ENCODE data around the gene ST6GALNAC6. TPM values are rescaled to one million over a fixed set of nuclear protein-coding genes. Genes with fewer than 3 reads are reported as not detected.
A peak's percentile ranks its signal among the peaks of the same experiment; 100 is the strongest.
"Not testable (repeated sequence)": the region's sequence is repeated elsewhere in the genome, so short reads cannot be mapped to it uniquely, and the experiment has no call there.

The ST6GALNAC6 gene
- total and polyA plus RNA-seq, 5 donors from 2014 or later: 43.7 to 136 (median 48.6) TPM

DNA sequence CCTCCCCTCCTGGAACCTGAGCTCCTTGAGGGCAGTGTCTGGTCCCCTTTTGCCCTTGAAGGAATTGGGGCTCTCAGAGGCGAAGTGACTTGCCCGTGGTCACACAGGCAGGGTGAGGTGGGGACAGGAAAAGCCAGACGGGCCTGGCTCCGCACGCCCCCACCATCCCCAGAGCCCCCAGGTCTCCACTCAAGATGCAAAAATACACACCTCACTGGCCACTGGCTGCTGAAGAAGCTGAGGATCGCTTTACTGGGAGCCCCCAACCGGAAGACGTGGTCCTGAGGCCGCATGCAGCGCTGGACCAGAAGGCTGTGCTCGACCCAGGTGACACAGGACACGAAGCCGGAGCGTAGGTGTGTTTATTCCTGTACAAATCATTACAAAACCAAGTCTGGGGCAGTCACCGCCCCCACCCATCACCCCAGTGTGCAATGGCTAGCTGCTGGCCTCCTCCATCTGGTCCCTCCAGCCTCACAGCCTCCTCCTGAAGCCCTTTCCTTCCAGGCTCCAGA, 14.4 kb downstream of the ST6GALNAC6 start:
- Mint-ChIP-seq H3K9me3 (no peaks in the 10 kb centered on the region), H3K4me3 (no peak overlapping the region), H3K36me3 (peaks cover 24% of the 10 kb centered on the region), H3K4me1 (peaks cover 0 to 18% (median 6%) of the 10 kb centered on the region in 4 donors), H3K27me3 (no peaks in the 10 kb centered on the region), H3K27ac (peak overlapping the region in 2 of 3 donors; percentile 59 to 90)
- no peak for ATAC-seq (ENCODE audit: low read depth in 2 of 2)
- H3K9me3 ChIP-seq (ENCODE audit: control insufficient read depth in 2 of 2, low read length in 2 of 2): no peaks in the 10 kb centered on the region
- no peak overlapping the region for H3K4me3 ChIP-seq (ENCODE audit: low read depth, low read length)
- DNase-seq: no peak
- peaks cover 3% of the 10 kb centered on the region for H3K4me1 ChIP-seq (ENCODE audit: control insufficient read depth, insufficient read depth, low read length, poor library complexity, severe bottlenecking)
- H3K27me3 ChIP-seq (ENCODE audit: control insufficient read depth, insufficient read depth, low read length): no peaks in the 10 kb centered on the region
- H3K36me3 ChIP-seq (ENCODE audit: control insufficient read depth, insufficient read depth, low read length): peaks cover 39% of the 10 kb centered on the region
- H3K27ac ChIP-seq (ENCODE audit: insufficient read depth, low read length, poor library complexity, severe bottlenecking): no peak overlapping the region

DNA sequence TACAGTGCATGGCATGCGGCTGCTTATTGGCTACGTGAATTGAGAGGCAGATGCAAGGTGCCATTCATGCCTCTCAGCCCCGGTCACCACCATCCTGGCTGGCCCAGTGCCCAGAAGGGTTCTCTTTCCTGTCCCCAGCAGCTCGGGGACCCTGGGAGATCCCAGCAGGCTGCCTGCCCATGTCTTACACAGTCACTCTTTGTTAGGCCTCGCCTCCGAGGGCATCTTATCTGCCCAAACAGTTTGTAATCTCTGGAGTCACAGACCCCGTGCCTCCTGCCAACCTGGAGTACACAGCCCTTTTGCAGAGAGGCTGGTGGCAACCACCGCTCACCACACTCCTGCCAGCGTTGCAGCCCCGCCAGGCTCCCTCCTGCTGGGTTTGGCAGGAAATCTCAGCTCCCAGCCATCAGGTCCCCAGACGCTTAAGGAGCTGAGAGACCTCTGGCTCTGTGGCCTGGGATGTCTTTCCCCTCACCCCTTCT, 14.9 kb downstream of the ST6GALNAC6 start:
- Histone ChIP-seq H3K9me3 (ENCODE audit: control insufficient read depth in 2 of 2, low read length in 2 of 2) (no peaks in the 10 kb centered on the region), H3K4me1 (ENCODE audit: control insufficient read depth, insufficient read depth, low read length, poor library complexity, severe bottlenecking) (peaks cover 3% of the 10 kb centered on the region), H3K4me3 (ENCODE audit: low read depth, low read length) (no peak overlapping the region), H3K27me3 (ENCODE audit: control insufficient read depth, insufficient read depth, low read length) (no peaks in the 10 kb centered on the region), H3K27ac (ENCODE audit: insufficient read depth, low read length, poor library complexity, severe bottlenecking) (no peak overlapping the region), H3K36me3 (ENCODE audit: control insufficient read depth, insufficient read depth, low read length) (peaks cover 35% of the 10 kb centered on the region)
- DNase-seq: no peak
- ATAC-seq (ENCODE audit: low read depth in 2 of 2): no peak
- no peaks in the 10 kb centered on the region for H3K9me3 Mint-ChIP-seq
- no peak overlapping the region for H3K4me3 Mint-ChIP-seq
- H3K27me3 Mint-ChIP-seq: no peaks in the 10 kb centered on the region
- H3K27ac Mint-ChIP-seq: peak overlapping the region in 1 of 3 donors; percentile 80
- peaks cover 23% of the 10 kb centered on the region for H3K36me3 Mint-ChIP-seq
- H3K4me1 Mint-ChIP-seq: peaks cover 0 to 18% (median 6%) of the 10 kb centered on the region in 4 donors

DNA sequence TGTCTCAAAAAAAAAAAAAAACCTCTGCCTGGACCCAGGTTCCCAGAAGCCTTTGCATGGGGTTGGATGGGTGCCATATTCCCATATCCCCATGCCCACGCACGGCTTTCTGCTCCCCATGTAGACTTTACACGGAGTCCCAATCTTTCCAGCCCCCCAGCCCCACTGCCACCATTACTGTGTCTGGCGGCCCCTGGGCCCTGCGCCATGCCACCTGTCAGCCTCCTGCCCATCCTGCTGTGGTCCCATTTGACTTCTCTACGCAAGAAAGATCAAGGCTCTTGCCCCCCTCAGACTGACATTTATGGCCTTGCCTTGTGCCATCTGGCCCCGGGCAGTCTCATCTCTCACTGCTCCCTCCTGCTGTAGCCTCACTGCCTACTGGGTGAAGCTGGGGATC, 15.4 kb downstream of the ST6GALNAC6 start:
- H3K36me3 Mint-ChIP-seq: peaks cover 25% of the 10 kb centered on the region
- Histone ChIP-seq H3K9me3 (ENCODE audit: control insufficient read depth in 2 of 2, low read length in 2 of 2) (no peaks in the 10 kb centered on the region), H3K36me3 (ENCODE audit: control insufficient read depth, insufficient read depth, low read length) (peaks cover 33% of the 10 kb centered on the region), H3K27me3 (ENCODE audit: control insufficient read depth, insufficient read depth, low read length) (no peaks in the 10 kb centered on the region), H3K4me3 (ENCODE audit: low read depth, low read length) (no peak overlapping the region), H3K27ac (ENCODE audit: insufficient read depth, low read length, poor library complexity, severe bottlenecking) (no peak overlapping the region), H3K4me1 (ENCODE audit: control insufficient read depth, insufficient read depth, low read length, poor library complexity, severe bottlenecking) (peaks cover 3% of the 10 kb centered on the region)
- H3K4me3 Mint-ChIP-seq: no peak overlapping the region
- H3K27me3 Mint-ChIP-seq: no peaks in the 10 kb centered on the region
- H3K4me1 Mint-ChIP-seq: peaks cover 0 to 18% (median 6%) of the 10 kb centered on the region in 4 donors
- ATAC-seq (ENCODE audit: low read depth in 2 of 2): no peak
- peak overlapping the region in 1 of 3 donors; percentile 25 for H3K27ac Mint-ChIP-seq
- no peak for DNase-seq
- H3K9me3 Mint-ChIP-seq: no peaks in the 10 kb centered on the region

DNA sequence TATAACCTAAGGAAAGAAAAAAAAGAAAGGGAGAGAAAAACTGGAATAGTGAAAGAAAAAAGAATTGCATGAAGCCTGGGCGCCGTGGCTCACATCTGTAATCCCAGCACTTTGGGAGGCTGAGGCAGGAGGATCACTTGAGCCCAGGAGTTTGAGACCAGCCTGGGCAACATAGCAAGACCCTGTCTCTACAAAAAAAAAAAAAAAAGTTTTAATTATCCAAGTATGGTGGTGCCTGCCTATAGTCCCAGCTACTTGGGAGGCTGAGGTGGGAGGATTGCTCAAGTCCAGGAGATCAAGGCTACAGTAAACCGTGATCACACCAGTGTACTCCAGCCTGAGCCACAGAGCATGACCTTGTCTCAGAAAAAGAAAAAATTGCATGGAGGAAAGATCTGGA, 17.7 kb downstream of the ST6GALNAC6 start:
- peaks cover 12% of the 10 kb centered on the region for H3K4me1 ChIP-seq (ENCODE audit: control insufficient read depth, insufficient read depth, low read length, poor library complexity, severe bottlenecking)
- Mint-ChIP-seq H3K4me1 (peaks cover 0 to 25% (median 8%) of the 10 kb centered on the region in 4 donors), H3K36me3 (peaks cover 22% of the 10 kb centered on the region)
- not testable (repeated sequence) for H3K27me3 Mint-ChIP-seq; H3K27ac ChIP-seq (ENCODE audit: insufficient read depth, low read length, poor library complexity, severe bottlenecking); H3K4me3 ChIP-seq (ENCODE audit: low read depth, low read length); H3K4me3 Mint-ChIP-seq; H3K9me3 ChIP-seq (ENCODE audit: control insufficient read depth in 2 of 2, low read length in 2 of 2); H3K27ac Mint-ChIP-seq; H3K9me3 Mint-ChIP-seq; H3K27me3 ChIP-seq (ENCODE audit: control insufficient read depth, insufficient read depth, low read length); DNase-seq; ATAC-seq (ENCODE audit: low read depth in 2 of 2)
- H3K36me3 ChIP-seq (ENCODE audit: control insufficient read depth, insufficient read depth, low read length): peaks cover 20% of the 10 kb centered on the region

DNA sequence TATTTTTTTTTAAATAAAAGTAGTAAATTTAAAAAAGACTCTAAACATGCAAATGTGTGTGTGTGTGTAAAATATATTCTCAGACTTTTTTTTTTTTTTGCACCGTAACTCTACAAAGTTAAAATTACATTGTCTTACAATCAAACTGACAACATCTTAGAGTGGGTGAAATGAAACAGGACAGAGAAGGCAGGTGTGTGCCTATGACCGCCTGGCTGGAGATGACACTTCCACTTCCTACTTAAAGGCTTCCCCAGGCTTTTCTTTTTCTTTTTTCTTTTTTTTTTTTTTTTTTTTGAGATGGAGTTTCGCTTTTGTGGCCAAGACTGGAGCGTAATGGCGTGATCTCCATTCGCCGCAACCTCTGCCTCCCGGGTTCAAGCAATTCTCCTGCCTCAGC, 19.3 kb downstream of the ST6GALNAC6 start:
- no peaks in the 10 kb centered on the region for H3K27me3 ChIP-seq (ENCODE audit: control insufficient read depth, insufficient read depth, low read length)
- ATAC-seq (ENCODE audit: low read depth in 2 of 2) (no peak), DNase-seq (no peak)
- H3K9me3 Mint-ChIP-seq: no peaks in the 10 kb centered on the region
- H3K36me3 ChIP-seq (ENCODE audit: control insufficient read depth, insufficient read depth, low read length): peaks cover 5% of the 10 kb centered on the region
- no peaks in the 10 kb centered on the region for H3K27me3 Mint-ChIP-seq
- H3K4me3 Mint-ChIP-seq: no peak overlapping the region
- H3K36me3 Mint-ChIP-seq: peaks cover 13% of the 10 kb centered on the region
- no peaks in the 10 kb centered on the region for H3K9me3 ChIP-seq (ENCODE audit: control insufficient read depth in 2 of 2, low read length in 2 of 2)
- H3K4me1 ChIP-seq (ENCODE audit: control insufficient read depth, insufficient read depth, low read length, poor library complexity, severe bottlenecking): peaks cover 10% of the 10 kb centered on the region
- H3K4me3 ChIP-seq (ENCODE audit: low read depth, low read length): no peak overlapping the region
- no peak overlapping the region for H3K27ac Mint-ChIP-seq
- H3K4me1 Mint-ChIP-seq: peaks cover 0 to 25% (median 6%) of the 10 kb centered on the region in 4 donors
- no peak overlapping the region for H3K27ac ChIP-seq (ENCODE audit: insufficient read depth, low read length, poor library complexity, severe bottlenecking)

DNA sequence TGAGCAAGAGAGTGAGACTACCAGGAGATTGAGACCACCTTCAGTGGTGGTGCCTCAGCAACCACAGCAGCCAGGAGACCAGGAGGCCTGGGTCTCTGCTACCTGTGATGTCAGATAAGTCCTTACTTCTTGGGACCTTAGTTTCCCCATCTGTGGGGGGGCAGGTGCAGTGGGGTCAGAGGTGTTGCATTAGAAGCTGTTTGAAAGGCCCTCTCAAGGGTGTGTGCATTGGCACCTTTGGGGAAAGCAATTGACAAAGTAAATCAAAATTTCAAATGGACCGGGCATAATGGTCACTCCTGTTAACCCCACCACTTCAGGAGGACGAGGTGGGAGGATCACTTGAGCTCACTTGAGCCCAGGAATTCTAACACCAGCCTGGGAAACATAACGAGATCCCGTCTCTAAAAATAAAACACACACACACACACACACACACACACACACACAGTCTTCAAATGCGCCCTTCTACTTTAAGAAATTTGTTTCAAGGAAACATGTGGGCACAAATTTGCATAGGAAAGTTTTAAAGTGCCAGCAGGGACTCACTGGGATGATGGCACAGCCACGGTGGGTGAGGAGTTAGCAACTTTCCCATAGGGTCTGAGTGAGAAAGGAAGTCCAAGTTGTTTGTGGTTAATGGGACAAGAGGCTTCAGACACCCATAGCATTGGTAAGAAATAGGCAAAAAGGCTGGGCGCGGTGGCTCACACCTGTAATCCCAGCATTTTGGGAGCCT, 20.6 kb downstream of the ST6GALNAC6 start:
- H3K4me1 Mint-ChIP-seq: peaks cover 0 to 18% (median 4%) of the 10 kb centered on the region in 4 donors
- H3K27ac Mint-ChIP-seq: peak overlapping the region in 1 of 3 donors; percentile 49
- H3K27ac ChIP-seq (ENCODE audit: insufficient read depth, low read length, poor library complexity, severe bottlenecking): no peak overlapping the region

DNA sequence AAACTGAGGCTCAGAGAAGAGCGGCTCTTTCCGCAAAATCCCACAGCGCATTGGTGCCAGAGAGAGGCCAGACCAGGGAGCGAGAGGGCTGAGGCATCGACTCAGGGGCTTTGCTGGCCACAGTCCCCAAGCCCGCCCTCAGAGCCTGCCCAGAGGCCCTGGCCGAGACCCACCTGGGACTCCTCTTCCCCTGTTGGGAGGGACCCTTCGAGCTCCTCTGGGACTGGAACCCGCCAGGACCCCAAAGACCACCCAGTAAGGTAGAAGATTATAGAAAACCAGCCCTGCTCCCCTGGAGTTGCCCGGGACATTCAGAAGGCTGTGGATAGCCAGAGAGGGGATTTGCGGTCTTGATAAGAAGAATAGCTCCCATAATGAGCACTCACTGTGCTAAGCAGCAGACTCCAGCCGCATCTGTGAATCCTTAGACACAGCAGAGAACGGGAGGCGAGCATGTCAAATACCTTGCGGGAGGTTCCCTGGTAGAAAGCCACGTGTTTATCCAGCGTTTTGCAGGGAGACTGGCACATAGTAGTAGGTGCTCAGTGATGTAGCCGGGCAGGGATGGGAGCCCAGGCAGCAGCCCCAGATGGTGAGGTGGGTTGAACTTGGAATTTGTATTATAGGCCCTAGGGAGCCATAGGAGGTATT, 21.3 kb downstream of the ST6GALNAC6 start:
- Mint-ChIP-seq H3K9me3 (no peaks in the 10 kb centered on the region), H3K27me3 (no peaks in the 10 kb centered on the region), H3K27ac (peak overlapping the region in 1 of 3 donors; percentile 49), H3K4me3 (peak overlapping the region in 1 of 4 donors; percentile 48), H3K36me3 (peaks cover 8% of the 10 kb centered on the region), H3K4me1 (peaks cover 0 to 18% (median 4%) of the 10 kb centered on the region in 4 donors)
- peaks cover 9% of the 10 kb centered on the region for H3K4me1 ChIP-seq (ENCODE audit: control insufficient read depth, insufficient read depth, low read length, poor library complexity, severe bottlenecking)
- DNase-seq: no peak
- H3K27ac ChIP-seq (ENCODE audit: insufficient read depth, low read length, poor library complexity, severe bottlenecking): no peak overlapping the region
- H3K4me3 ChIP-seq (ENCODE audit: low read depth, low read length): no peak overlapping the region
- ATAC-seq (ENCODE audit: low read depth in 2 of 2): no peak
- no peaks in the 10 kb centered on the region for H3K27me3 ChIP-seq (ENCODE audit: control insufficient read depth, insufficient read depth, low read length)
- H3K36me3 ChIP-seq (ENCODE audit: control insufficient read depth, insufficient read depth, low read length): no peaks in the 10 kb centered on the region
- H3K9me3 ChIP-seq (ENCODE audit: control insufficient read depth in 2 of 2, low read length in 2 of 2): no peaks in the 10 kb centered on the region

More for the DNA sequence above, 20.6 kb downstream of the ST6GALNAC6 start:
- Mint-ChIP-seq H3K9me3 (no peaks in the 10 kb centered on the region), H3K36me3 (peaks cover 8% of the 10 kb centered on the region), H3K27me3 (no peaks in the 10 kb centered on the region), H3K4me3 (no peak overlapping the region)
- DNase-seq: no peak
- ATAC-seq (ENCODE audit: low read depth in 2 of 2): no peak
- Histone ChIP-seq H3K36me3 (ENCODE audit: control insufficient read depth, insufficient read depth, low read length) (no peaks in the 10 kb centered on the region), H3K4me1 (ENCODE audit: control insufficient read depth, insufficient read depth, low read length, poor library complexity, severe bottlenecking) (peaks cover 9% of the 10 kb centered on the region), H3K27me3 (ENCODE audit: control insufficient read depth, insufficient read depth, low read length) (no peaks in the 10 kb centered on the region), H3K9me3 (ENCODE audit: control insufficient read depth in 2 of 2, low read length in 2 of 2) (no peaks in the 10 kb centered on the region), H3K4me3 (ENCODE audit: low read depth, low read length) (no peak overlapping the region)
